Stimulated activated naive CD8-positive, alpha-beta T cell treated with anti-CD3 and anti-CD28 coated beads, Interleukin-15, Interleukin-2, amounts not matched to agents 100 U/mL and 50 U/mL, for 24 hours (primary cell): ENCODE data around the gene HCFC1R1.
"Not testable (repeated sequence)": the region's sequence is repeated elsewhere in the genome, so short reads cannot be mapped to it uniquely, and the experiment has no call there.

Source experiments
- ATAC-seq: fragments of 150-1000 bp; cut with Tn5 transposase; one replicate; pipeline ENCODE4 v1.10.0; 2021
- DNase-seq: peaks from one replicate; pipeline ENCODE4 v3.0.0; 2021

HCFC1R1 gene

DNA sequence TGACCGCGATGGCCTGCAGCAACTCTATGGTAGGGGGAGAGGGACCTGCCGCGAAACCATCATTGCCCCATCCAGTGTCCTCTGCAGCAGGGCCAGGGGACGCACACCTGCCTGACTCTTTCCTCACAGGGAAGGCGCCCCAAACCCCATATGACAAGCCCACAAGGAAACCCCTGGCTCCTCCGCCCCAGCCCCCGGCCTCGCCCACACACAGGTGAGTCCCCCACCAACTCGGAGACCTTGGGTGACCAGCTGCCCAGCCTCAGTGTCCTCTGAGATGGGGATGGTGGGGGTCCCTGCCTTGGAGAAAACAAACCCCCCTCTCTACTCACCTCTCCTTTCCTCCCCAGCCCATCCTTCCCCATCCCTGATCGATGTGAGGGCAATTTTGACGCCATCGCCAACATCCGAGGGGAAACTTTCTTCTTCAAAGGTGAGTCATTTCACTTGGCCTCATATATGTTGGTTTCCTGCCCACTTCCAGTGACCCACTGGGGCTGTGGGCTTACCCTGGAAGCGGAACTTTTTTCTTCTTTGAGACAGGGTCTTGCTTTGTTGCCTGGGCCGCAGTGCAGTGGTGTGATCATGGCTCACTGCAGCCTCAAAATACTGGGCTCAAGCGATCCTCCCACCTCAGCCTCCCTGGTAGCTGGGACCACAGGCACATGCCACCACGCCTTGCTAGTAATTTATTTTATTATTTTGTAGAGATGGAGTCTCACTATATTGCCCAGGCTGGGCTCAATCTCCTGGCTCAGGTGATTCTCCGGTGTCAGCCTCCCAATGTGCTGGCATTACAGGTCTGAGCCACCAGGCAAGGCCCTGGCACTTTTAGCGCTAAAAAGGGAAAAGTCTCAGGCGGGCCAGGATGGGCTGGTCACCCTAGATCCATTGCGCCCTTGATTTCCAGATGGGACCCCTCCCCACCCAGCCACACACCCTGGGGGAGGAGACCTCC, 33.7 kb upstream of the HCFC1R1 start:
- DNase-seq: no peak
- ATAC-seq: no peak

DNA sequence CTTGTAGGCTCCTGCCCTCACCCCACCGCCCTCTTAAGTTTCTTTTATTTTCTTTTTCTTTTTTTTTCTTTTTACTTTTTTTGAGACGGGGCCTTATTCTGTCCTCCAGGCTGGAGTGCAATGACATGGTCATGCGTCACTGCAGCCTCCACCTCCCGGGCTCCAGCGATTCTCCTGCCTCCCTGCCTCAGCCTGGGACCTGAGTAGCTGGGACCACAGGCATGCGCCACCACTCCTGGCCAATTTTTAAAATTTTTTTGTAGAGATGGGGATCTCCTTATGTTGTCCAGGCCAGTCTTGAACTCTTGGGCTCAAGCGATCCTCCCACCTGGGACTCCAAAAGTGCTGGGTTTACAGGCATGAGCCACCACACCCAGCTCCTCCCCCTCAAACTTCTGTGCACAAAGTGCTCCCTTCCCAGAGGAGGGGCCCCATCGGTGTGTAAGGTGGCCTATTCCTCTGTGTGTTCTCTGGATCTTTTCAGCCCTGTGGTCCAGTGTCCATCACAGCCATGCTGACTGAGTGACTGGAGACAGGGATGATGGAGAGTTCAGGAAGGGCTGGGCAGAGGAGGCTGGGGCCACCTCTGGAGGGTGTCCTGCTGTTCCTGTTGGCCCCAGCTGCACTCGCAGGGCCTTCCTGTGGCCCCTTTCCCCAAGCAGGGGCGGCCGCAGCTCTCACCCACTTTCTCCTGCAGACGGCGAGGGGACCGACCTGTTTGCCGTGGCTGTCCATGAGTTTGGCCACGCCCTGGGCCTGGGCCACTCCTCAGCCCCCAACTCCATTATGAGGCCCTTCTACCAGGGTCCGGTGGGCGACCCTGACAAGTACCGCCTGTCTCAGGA, 32.8 kb upstream of the HCFC1R1 start:
- no peak for DNase-seq
- ATAC-seq: no peak

DNA sequence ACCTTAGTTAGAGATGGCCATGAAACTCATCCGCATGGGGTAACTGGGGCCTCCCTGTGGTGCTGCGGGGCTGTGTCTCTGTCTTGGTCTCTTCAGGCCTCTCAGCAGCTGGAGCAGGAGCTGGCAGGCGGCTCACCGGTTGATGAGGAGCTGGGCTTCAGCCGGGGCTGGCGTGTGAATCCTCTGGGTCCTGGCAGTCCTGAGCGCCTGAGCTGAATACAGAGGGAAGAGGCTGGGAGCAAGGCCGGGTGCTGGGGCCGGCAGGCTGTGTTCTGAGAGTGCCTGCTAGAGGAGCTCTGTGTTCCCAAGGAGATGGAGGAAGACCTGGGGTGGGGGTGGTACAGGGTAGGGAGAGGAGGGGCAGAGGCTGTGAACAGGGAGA, 32.0 kb upstream of the HCFC1R1 start:
- not testable (repeated sequence) for ATAC-seq

DNA sequence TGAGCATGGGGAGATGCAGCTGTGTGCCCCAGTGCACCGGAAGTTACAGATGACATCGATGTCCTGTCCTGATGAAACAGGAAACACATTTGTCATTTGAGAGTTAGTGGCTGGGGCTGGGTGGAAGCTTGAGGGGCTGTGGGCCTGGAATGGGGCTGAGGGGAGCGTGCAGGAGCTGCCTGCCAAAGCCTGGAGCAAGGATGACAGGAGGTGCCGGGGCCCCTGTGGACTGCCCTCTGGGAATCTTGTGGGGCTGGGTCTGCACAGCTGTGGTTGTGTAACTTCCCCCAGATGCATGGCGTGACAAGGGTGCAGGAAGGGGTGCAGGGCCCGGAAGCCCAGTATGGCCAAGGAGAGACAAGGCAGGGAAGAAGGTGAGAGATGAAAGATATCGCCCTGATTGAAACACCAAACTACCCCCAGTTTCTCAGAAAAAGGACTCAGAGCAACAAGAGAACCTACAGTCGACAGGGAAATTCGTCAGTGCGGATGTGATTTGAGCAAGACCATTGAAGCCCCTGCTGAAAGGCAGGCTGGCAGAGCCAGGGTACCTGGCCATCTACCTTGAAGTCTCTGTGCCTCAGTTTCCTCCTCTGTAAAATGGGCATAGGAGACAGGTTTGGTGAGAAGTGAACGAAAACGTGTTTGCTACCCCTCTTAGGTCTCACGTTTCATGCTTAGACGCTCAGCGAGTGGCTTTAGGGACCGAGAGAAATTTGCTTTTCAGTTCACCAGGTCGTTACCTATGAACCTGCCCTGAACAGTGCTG, 31.4 kb upstream of the HCFC1R1 start:
- ATAC-seq: no peak

More for the DNA sequence above, 32.0 kb upstream of the HCFC1R1 start:
- not testable (repeated sequence) for DNase-seq

DNA sequence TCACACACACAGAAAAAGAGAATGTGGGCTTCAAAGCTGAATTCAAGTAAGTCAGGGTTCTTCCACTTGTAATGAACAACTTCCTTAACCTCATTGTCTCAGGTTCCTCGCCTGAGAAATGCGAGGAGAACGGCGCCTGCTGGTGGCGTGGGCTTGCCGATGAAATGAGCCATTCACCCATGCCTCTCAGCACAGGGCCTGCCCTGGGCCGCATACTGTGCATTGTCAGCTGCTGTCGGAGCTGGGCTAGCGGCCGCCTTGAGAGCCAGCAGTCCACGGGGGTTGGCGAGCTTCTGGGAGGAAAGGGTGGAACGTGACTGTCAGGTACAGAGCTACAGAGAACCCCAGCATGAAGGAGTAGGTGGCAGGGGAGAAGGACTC, 29.6 kb upstream of the HCFC1R1 start:
- DNase-seq: not testable (repeated sequence)
- ATAC-seq: peak; percentile 42

More for the DNA sequence above, 31.4 kb upstream of the HCFC1R1 start:
- no peak for DNase-seq

DNA sequence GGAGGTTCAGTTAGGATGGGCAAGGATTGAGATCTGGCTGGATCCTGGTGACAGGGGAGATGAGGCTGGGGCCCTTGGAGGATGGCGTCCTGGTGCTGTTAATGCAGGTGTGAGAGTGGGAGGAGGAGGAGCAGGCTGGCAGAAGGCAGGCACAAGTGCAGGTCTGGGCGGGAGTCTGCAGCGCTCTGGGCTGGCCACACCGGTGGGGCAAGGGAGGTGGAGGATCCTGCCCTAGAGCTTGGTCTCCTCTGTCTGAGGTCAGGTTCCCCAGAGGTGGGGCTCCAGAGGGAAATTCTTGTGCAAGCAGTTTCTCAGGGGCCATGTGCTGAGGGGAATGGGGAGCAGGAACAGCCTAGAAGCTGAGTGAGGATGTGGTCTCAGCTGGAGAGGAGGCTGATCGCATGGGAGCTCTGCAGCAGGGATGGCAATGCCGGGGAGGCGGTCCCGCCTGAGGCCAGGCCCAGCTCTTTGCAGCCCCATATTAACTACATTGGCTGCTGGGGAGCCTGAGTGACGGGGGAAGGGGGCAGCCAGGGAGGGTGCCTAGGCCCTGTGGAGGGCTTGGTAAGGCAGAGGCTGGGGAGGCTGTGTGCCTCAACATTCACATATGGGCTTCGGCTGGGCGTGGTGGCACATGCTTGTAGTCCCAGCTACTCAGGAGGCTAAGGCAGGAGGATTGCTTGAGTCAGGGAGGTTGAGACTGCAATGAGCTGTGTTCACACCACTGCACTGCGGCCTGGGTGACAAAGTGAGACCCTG, 29.0 kb upstream of the HCFC1R1 start:
- ATAC-seq: peak; percentile 59
- DNase-seq: not testable (repeated sequence)

DNA sequence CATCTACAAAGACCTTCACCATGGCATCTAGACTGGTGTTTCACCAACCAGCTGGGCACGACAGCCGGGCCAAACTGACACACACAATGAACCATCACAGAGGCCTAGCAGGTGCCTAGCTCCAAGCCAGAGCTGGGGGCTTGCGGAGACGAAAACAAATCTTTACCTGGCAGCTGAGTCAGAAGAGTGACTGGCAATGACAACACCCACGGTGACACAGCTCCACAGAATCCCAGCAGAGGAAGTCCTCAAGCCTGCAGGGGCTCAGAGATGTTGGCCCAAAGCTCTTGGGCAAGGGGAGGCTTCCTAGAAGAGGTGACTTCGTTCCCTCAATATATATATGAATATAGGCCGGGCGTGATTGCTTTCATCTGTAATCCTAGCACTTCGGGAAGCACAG, 27.8 kb upstream of the HCFC1R1 start:
- ATAC-seq (no peak), DNase-seq (no peak)

DNA sequence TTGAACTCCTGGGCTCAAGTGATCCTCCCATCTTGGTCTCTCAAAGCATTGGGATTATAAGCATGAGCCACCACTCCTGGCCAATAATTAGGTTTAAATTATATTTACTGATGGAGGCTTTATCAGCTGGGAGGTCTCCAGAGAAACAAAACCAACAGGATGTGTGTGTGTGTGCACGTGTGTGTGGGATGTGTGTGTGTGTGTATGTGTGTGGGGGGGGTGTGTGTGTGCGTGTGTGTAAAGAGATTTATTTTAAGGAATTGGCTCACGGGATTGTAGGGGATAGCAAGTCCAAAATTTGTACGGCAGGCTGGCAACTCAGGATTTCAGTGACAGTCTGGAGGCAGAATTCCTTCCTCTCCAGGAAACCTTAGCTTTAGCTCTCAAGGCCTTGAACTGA, 27.3 kb upstream of the HCFC1R1 start:
- DNase-seq: no peak
- no peak for ATAC-seq

DNA sequence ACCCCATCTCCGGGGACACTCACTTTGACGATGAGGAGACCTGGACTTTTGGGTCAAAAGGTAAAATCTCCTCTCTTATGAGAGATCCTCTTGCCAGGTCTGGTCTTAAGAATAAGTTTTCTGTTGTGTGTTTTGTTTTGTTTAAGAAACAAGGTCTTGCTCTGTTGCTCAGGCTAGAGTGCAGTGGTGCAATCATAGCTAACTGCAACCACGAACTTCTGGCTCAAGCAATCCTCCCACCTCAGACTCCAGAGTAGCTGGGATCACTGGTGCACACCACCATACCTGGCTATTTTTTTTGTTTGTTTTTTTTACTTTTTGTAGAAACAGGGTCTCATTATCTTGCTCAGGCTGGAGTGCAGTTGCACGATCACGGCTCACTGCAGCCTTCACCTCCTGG, 26.7 kb upstream of the HCFC1R1 start:
- ATAC-seq (no peak), DNase-seq (no peak)

DNA sequence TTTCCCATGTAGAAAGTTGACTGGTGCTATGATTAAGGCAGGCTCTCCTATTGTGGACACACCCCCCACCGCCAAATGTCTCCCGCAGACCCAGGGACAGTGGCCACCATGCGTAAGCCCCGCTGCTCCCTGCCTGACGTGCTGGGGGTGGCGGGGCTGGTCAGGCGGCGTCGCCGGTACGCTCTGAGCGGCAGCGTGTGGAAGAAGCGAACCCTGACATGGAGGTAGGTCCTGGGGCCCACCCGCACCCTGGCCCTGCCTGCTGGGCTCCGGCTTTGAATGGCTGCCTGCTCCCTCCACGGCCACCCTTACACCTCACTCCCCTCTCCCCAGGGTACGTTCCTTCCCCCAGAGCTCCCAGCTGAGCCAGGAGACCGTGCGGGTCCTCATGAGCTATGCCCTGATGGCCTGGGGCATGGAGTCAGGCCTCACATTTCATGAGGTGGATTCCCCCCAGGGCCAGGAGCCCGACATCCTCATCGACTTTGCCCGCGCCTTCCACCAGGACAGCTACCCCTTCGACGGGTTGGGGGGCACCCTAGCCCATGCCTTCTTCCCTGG, 26.3 kb upstream of the HCFC1R1 start:
- ATAC-seq (no peak), DNase-seq (no peak)

DNA sequence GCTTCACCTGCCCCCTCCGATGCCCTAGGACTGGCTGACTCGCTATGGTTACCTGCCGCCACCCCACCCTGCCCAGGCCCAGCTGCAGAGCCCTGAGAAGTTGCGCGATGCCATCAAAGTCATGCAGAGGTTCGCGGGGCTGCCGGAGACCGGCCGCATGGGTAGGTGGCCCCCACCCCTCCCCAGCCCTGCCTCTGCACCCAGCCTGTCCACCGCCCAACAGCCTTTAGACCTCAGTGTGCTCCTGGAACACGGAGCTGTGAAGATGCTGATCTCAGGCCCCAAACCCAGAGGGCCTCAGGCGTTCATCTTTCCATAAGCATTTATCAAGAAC, 23.6 kb upstream of the HCFC1R1 start:
- ATAC-seq (no peak), DNase-seq (no peak)

DNA sequence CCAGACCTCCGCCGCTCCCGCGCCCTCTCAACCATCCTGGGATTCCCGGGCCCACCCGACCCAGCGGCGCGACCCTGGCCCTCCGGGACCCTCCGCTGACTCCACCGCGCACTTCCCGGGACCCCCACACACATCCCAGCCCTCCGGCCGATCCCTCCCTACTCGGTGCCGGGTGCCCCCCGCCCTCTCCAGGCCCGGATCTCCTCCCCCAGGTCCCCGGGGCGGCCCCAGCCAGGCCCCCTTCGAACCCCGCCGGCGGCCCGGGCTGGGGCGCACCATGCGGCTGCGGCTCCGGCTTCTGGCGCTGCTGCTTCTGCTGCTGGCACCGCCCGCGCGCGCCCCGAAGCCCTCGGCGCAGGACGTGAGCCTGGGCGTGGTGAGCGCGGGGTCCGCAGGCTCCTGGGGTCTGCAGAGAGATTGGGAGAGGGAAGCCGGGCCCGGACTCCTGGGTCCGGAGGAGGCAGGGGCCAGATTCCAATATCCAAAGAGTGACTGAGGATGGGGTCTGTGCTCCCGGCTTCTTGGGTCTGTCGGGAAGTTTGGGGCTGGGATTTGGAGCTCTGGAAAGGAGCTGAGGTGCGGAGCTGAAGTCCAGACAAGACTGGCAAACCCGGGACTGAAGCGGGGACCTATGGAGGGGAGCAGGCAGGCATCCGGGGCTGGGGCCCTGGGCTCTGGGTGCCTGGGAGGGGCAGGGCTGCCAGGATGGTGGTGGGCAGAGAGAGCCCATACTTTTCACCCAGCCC, 23.1 kb upstream of the HCFC1R1 start:
- DNase-seq (no peak), ATAC-seq (no peak)

DNA sequence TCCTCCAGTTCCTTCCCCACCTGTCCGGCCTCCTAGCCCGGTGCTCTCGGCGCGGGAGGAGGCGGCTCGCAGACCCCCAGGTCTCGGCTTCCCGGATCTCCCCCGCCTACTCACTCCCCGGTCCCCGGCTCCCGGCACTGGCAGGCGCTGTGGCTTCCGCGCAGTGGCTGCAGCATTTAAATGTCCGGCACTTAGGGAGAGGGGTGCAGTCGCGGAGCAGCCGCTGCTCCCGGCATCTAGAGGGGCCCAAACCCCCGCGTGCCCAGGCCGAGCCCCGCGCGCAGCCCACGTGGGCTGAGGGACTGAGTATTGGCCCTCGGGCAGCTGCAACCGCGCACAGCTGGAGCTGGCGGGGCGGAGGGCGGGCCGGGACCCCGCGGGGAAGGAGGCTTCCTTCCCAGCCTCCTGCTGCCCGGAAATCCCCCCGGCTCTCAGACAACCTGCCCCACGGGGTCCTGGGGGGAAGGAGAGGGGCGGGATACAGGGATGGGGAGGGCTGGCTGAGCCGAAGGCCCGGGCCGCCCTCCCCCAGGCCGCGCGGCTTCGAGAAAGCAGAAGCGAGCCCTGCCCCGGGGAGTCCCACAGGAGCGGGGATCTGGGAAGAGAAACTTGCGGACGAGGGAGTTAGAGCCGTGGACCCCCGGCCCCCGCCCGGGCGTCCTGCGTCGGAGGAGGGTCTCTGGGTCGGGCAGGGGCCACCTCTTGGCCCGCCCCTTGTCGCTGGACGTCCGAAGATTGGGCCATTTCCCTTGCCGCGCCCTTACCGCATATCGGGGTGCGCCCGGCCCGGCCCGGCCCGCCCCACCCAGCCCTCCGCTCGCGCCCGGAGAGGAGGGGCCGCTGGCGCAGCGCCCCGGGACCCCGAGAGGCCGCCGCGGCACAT, 22.3 kb upstream of the HCFC1R1 start, which contains the start of gene MMP25:
MMP25 (plus strand) TSS at position 804 of the 883 bp plus-strand sequence. CDS start 357 bp downstream, outside the sequence.
- ATAC-seq (no peak), DNase-seq (no peak)

DNA sequence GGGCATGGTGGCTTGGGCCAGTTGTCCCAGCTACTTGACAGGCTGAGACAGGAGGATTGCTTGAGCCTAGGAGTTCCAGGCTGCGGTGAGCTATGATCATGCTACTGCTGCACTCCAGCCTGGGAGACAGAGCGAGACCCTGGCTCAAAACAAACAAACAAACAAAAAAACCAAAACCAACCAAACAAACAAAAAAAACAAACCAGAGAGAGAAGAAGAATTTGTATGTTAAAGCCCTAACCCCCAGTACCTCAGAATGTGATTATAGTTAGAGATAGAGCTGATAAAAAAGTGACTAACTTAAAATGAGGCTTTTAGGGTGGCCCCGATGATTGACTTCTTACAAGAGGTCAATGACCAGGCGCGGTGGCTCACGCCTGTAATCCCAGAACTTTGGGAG, 21.0 kb upstream of the HCFC1R1 start:
- DNase-seq (no peak), ATAC-seq (no peak)

DNA sequence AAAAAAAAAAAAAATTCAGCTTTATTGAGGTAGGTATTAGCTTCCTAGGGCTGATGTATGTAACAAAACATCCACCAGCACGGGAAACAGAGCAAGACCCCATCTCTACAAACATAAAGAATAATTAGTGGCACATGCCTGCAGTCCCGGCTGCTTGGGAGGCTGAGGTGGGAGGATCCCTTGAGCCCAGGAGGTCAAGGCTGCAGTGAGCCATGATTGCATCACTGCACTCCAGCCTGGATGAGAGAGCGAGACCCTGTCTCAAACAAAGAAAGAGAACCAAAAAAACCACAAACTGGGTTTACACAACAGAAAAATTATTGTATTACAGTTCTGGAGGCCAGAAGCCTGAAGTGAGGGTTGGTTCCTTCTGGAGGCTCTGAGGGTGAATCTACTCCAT, 18.6 kb upstream of the HCFC1R1 start:
- no peak for ATAC-seq

DNA sequence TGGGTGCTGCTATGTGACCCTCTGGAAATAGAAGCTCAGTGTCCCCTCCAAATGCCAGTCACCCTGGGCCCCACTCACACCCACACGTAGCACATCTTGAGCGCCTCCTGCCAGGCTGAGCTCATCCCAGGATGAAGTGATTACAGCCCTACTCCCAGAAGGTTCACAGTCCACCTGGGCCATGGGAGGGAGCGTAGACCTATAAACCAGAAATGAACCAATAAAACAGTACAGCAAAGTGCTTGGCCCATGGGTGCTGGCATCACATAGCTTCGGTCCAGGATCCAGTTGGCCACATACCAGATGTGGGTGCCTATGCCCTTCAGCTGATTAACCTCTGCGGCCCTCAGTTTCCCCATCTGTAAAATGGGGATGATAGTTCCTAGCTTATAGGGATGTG, 15.2 kb upstream of the HCFC1R1 start:
- ATAC-seq (no peak), DNase-seq (no peak)

More for the DNA sequence above, 18.6 kb upstream of the HCFC1R1 start:
- DNase-seq: no peak

DNA sequence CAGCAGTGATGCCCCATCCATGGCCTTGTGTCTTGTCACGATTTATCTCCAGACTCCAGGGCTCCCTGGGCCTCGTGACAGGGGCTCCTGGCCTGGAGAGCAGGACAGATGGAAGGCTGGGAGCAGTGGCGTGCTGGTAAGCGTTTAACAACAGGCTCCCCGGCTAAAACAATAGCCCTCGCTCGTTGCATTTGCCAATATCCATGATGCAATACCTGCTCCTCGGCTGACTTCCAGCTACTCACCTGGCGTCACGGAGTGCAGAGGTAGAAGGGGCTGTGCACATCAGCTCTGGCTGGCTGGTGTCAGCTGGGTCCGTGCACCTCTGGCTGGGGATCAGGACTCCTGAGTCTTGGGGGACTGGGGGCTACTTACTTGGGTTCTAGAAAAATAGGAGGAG, 14.5 kb upstream of the HCFC1R1 start:
- DNase-seq (no peak), ATAC-seq (no peak)

DNA sequence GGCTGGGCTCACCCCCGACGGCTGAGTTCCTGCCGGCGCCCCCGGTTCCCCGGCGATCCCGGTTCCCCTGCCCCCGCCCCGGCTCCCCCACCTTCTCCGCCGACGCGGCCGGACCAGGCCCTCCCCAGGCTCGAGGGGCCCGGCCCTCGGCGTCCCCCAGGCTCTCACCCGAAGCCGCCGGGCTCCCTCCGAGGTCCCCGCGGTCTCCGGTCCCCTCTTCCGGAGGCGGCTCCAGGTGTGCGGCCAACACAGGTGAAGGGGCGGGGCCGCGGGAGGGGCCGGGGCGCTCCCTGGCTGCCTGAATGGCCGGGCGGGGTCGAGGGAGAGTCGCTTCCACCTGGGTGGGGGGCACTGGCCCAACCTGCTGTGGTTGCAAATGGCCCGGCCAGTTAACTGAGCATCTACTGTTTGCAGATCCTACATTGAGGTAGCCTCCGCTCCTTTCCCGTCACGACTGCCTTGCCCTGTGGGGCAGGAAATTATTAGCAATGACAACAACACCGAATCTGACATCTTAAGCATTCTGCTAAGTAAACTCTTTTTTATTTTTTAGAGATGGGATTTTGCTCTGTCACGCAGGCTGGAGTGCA, 13.1 kb upstream of the HCFC1R1 start, which contains the start of gene BICDL2:
BICDL2 (minus strand) TSS at position 219 of the 590 bp plus-strand sequence. CDS start 1,448 bp downstream, outside the sequence.
- no peak for DNase-seq
- ATAC-seq: no peak
